ENCODE measurements around the gene TMEM72.

Gene TMEM72

DNA sequence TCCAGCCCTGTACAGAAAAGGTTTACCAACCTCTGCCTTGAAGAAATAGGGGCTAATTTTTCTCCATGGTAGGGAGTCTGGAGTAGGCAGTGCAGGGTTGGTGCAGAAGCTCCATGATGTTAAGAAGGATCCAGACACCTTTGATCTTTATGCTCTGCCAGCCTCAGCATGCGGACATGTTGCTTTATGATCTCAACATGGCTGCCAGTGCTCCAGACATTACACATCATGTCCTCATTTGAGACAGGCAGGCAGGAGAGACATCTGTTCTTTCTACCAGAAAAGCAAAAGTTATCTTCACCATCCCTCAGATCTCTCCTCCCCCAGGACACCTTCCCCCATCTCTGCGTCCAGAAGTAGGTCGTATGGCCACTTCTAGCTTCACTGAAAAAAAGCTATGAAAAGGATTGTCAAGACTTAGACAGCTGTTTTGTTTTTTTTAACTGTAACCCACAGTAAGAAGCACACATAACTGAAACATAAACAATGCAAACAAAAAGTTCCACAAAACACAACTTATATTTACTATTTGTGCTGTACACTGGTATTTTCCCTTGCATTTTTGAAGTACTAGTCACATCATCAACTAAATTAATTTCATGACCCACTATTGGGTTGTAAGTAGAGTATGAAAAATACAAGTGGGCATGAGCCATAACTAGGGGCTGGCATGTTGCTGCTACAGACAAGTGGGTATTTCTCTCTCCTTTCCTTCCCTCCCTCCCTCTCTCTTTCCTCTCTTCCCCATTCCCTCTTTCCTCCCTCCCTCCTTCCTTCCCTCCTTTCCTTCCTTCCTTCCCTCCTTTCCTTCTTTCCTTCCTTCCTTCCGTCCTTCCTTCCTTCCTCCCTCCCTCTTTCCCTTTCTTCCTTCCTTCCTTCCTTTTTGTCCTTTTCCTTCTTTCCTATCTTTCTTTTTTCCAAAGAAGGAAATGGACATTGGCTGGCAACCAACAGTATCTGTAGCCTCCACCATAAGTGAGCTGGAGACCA, 45.9 kb downstream of the TMEM72 start:
- DNase-seq, result no peak

DNA sequence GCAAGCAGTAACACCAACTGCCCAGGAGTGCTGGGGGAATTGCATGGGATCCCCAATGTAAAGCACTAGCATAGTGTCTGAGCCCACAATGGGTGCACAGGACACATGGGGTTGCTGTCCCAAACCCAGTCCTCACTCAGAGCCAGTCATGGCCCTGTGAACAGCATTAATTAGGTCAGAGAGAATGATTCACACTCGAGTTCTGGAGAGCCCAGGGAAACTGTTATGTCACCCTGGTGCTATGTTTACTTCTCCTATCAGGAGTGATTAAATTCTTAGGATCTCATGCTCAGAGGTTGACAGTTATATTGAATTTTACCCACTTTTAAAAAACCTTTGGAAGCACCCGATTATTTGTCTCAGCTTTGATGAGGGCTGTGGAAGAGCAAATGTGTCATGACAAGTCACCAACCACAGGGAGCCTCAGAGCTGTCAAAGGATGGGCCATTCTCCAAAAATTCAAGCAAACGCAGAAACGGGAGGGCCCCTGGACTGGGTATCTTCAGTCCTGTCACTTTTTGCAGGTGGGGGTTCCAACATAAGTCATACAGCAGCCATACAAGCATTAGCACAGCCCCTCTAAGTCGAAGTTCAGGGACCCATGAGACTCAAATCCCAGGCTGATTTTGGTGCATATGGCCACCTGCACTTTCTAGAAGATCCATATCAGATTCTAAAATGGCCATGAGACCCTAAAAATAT, 47.2 kb downstream of the TMEM72 start:
- DNase-seq, result no peak

DNA sequence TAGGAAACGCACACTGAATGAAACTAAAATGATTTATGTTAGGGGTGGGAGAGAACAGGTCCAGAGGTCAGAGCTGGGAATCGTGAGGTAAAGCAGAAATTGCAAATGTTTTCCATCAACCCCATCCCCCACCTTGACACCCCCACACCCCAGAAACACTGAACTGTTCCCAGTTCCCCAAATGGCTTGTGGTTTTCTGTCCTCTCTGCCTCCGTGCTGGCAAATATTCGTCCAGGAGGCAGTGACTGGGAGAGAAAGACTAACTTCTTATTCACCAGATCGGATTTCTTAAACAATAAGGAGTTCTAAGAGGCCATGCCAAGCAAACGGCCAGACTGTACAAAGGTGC, 47.7 kb downstream of the TMEM72 start:
- DNase-seq, result peak; percentile 51

DNA sequence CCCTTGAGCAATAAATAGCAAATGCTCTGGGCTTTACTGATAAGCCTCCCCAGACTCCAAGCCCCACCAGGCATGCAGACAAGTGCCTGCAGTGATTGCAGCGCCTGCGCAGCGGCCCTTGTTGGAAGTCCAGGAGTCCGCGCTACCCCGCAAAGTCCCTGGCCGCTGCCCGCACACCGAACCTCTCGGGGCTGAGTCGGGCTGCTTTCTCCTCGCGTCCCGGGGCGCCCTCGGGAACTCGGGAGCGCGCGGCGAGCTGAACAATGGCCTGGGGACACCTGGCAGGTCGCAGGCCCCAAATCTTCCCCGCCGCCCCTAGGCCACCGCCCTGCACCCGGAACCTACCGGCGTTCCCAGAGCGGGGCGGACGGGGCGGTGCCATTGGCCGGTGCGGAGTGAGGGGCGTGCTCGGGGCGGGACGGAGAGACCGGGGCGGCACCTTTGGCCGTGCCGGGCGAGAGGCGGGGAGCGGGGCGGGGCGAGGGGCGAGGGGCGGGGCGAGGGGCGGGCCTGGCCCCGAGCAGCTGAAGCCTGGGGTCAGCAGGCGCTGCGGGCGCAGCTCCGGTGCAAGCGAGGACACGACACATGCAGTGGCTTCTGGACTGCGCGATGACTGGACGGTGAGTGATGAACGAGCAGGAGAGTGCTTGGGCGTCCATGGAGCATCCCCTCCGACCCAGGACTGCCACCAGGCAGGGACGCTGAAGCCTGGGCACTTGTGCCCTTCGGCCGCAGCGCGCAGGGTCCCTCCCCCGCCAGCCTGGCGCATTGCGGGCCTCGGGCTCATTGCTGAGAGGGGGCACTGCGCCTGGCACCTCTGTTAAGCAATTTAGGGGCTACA, 48.3 kb downstream of the TMEM72 start, which contains the start of gene RASSF4:
RASSF4 (plus strand) TSS at position 556 of the 841 bp plus-strand sequence. CDS start 10,401 bp downstream, outside the sequence.
- peak; percentile 61 for DNase-seq

DNA sequence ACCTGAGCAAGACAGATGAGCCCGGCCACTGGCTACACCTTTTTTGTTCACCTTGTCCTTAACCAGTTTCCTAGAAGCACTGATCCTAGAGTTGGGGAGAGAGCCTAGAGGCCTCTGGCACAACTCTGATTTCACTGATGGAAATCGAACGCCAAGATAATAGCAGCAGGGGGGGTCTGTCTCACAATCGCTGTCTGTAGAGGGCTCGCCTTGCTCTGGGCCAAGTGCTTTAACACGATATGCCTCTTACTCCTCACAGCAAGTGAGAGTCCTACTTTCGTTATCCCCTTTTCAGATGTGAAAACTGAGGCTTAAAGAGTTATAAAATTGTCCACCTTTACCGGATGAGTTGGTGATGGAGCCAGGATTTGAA, 48.9 kb downstream of the TMEM72 start:
- DNase-seq, result no peak

DNA sequence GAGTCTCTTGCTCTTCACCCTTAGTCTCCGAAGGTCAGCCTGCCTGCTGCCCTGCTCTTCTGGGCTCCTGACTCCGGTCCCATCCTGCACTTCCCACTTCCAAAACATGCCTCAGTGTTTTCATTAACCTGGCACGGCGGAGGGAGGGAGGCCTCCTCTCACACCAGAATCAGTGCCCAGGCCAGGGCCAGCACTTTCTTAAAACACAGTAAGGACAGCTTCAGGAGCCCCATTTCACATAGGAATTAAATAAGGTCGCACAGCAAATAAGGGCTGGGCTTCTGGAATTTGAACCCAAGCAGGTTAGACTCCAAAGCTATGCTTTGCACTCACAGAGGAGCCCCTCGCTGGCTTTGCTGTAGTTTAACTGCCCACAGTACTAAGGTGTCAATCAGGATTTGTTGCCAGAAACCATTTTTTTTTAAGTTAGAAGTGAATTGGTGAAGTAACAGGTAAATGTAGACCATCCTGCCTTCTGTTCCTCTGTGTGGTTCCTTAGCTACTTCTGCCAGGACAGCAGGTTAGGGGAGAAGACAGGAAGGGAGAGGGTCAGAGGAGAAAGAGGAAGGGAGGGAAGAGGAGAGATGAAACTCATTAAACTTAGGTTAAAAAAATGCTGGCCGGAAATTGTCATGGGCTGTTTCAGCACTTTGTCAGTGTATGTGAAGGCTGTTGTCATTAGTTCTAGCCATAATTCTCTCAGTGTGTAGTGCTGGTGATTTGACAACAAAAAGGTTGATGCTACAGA, 49.5 kb downstream of the TMEM72 start:
- DNase-seq, result peak; percentile 52

DNA sequence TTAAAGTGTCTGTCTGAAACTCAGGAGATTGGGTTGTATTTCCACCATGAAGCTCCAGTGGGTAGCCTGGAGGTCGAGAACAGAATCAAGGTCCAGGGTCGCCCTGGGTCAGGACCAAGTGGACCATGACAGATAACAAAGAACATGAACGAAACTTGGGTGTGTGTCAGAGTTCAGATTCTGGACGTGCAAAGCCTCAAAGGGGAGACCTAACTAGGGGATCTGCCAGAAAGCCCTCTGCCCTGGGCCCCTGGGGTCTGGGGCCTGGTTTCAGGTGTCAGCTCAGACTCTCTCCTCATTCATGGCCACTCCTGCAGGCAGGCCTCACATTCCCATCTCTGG, 50.1 kb downstream of the TMEM72 start:
- DNase-seq, result no peak

DNA sequence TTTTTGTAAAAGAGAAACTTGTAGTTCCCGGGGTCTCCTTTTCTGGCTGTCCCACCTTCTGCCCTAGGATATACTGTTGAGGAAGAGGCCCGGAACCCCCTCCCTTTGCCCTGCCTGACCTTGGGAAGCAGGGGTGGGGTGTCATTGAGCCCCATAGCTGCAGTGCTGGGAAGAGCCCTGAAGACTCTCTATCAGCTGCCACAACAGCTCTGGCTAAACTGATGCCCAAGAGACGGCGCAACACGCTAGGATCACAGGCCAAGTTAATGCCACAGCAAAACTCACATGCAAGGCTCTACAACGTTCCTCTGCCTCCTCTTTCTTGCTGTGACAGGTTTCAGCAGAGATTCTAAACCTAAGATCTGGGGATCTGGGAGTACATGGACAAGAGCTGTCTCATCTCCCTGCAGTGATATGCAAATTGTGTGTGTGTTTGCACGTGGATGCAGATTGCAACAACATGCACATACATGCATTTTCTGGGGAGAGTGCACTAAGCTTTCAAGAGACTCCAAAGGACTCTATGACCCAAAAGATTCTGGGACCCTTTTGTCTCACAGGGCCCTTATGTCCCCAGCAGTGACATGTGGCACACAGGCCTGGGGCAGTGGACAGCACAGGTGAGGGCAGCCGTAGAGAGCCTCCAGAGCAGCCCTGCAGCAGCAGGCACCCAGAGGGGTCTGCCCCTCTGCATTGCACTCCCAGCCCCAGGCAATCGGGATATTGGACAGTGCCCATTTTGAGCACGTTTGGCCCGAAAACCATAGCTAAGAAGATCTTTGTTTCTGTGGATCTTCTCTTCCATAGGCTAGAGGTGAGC, 51.0 kb downstream of the TMEM72 start:
- no peak for DNase-seq

DNA sequence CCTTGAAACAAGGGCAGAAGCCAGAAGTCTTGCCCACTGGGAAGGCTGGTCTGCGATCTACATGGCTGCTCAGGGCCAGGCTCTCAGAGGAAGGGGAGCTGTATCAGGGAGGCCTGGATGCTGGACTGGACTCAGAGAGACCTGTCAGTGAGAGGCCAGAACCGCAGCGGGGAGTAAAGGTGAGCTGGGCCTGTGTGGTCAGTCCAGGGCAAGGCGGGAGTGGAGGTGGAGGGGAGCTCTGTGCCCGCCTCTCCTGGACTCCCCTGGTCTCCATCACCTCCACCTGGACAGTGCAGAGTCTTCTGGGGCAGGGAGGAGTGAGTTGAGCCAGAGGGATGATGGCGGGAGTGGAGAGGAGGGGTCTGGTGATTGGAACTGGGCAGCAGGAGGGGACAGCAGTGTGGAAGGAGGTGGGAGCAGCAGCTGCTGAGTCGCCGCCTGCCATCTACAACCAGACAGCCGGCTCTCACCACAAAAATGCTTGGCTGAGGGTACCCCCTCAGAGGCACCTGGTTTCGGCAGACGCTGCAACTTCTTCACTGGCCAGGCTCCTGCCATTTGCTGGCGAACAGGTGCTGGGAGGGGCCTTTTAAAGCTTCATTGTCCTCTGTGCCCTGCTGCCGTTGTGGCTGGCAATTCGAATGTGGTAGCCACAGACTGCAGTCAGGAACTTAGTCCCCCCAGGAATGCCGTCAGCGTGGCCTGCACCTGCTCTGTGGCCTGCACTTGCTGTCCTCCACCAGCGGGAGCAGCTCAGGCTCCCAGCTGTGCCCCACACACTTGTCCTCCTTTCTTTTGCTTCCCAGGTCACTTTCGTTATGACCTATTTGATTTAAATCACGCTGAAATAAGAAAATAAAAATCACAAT, 52.0 kb downstream of the TMEM72 start:
- peak; percentile 58 for DNase-seq

DNA sequence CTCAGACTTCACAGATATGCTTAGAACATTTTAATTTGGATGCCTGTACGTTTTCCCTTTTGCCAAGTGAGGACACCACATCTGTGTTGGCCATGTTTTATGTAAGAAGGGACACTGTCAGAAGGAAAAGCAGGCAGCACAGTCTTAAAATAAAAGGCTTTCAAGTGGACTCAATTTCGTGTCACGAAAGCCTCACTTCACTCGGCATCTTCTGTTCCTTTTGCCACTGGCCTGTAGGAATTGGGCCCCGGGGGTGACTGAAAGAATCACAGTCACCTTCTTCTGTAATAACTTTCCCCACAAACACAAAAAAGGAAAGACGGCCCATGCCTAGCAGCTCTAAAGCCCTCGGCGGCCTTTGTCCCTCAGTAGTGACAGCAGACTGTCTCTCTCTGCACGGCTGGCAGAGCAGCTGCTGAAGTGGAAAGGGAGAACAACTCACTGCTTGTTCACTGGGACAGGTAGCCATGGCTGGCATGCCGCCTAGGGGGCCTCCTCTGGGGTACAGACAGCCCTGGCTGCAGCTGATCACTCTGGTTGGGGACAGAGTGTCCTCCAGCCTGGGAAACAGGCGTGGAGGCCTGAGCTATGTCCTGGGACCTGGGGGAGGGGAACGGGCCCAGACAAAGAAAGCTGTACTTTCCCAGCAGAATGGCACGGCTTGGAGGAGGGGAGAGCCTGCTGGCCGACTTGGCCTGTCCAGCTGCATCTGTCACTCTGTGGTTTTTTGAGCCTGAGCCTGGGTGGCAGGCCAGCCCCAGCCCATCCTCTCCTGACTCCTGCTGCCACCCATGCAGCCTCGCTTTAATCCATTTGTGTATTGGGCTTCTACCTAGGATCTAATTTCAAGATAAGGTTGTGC, 52.9 kb downstream of the TMEM72 start:
- DNase-seq, result no peak

DNA sequence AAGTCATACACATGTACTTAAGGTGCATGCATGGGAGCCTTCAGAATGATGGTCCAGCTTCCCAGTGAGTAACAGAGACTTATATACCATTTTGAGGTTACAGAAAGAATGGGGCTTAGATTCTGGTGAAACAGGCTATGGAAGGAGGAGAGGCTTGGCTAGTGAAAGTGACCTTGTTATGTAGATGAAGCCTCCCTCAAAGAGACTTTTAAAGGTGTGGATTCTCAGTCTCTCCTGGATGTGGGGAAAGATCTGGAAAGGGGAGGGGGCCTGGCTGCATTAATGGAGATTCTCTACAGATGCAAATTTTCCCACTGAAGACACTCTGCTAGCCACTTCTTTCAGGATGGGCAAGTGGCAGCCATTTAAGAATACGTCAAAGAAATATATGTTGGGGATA, 54.0 kb downstream of the TMEM72 start:
- no peak for DNase-seq

DNA sequence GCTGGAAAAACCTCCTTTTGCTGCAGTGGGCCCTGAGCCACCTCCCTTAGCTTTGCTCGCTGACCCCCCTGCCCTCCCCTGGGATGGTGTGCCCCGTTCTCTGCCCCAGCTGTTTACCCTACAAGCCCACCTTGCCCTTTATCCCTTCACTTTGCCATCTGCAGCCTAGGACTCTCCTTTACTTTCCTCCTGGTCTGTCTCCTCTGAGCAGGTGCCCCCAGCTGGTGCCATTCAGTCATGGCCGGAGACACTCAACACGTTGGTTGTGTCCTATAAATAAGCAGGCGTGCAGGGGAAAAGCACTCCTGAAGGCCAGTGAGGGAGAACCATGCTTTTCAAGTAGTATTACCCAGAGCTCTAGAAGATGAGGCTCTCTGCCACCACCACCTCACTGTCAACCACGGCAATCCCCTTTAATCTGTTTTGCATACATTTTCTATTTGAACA, 54.5 kb downstream of the TMEM72 start:
- DNase-seq, result no peak

DNA sequence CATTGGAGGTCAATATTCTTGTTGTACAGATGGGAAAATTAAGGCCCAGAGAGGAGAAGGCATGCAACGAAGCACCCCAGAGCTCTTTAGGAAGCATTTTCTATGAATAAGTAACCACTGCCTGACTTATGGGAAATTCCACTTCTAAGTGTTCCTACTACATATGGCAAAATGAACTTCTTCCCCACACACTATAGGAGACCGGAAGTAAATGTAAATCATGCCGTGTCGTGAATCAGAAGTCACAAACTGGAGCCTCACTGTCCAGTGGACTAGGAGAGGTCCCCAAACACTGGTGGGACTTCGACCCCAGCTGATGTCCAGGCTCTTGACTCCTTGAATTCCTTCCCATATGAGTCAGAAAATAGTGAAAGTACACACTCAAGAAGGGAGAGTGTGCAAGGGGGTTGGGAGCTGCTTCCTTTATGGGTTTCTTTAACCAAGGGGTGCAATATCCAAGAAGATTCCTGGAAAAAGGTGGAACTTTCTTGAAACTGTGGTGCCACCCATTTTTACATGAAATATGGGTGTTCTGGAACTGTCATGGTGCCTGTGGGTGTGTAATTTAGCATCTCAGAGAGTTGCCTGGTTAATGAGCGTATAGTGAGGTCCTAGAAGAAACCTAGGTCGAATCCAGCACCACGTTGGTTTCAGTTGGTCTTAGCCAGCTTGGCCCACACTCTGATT, 55.1 kb downstream of the TMEM72 start:
- DNase-seq, result no peak

DNA sequence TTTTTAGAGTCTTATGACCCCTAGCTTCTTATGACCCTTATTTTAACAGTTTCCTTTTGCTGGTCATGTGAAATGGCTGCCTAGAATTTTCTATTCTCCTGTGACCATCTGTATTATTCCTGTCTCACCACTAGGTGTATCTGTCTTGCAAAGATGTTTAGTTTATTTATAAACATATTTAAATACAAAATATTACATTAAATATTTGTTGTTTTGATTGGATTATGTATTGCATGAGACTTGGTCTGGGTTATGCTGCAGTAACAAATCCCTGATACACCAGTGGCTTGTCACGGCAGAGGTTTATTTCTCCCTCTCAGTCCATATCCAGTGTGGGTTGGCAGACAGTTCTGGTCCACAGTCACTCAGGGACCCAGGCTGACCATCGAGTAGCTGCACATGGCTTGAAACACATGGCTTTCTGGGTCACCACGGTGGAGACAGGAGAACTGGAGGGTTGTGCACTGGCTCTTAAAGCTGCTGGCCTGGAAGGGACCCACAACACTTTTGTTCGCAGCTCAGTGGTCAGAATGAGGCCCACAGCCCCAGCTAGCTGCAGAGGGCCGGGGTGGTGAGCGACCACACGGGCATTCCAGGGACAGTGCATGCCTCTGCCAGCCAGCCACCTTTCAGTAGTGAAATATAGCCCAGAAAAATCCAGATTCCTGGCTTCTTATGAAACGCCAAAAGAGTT, 55.8 kb downstream of the TMEM72 start:
- DNase-seq, result no peak

DNA sequence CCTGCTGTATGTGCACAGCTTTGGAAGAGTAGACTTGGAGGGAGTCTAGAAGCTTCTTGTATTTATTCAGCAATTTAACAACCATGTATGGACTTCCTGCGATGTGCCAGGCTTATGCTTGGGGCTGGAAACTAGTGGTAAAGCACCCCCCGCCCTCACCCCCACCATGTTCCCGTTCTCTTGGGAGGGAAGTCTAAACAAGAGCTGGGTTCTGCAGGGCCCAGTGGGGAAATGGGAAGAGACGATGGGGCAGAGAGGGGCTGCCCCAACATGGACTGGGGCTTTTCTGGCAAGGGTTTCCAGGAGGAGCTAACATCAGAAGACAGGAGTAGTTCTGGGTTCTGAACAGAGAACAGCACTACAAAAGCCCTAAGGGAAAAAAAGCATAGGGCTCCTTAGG, 56.5 kb downstream of the TMEM72 start:
- peak; percentile 51 for DNase-seq

DNA sequence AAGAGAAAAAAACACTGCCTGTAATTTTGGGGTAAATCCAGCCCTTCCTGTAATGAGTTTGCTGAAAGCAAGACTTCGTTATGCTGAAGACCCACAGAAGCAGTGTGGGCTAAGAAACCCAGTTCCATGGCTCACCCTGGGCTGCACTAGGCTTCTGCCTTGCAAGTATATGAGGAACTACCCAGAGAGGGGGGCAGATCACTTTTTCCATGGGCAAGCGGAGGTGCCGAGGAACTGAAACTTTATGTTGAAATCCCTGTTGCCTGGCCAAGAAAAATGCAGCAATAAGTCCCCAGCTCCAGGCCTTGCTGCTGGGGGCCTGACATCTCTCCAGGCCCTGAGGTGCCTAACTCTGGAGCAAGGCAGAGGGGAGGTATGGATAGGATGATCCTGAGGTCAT, 57.0 kb downstream of the TMEM72 start:
- DNase-seq, result peak; percentile 98

DNA sequence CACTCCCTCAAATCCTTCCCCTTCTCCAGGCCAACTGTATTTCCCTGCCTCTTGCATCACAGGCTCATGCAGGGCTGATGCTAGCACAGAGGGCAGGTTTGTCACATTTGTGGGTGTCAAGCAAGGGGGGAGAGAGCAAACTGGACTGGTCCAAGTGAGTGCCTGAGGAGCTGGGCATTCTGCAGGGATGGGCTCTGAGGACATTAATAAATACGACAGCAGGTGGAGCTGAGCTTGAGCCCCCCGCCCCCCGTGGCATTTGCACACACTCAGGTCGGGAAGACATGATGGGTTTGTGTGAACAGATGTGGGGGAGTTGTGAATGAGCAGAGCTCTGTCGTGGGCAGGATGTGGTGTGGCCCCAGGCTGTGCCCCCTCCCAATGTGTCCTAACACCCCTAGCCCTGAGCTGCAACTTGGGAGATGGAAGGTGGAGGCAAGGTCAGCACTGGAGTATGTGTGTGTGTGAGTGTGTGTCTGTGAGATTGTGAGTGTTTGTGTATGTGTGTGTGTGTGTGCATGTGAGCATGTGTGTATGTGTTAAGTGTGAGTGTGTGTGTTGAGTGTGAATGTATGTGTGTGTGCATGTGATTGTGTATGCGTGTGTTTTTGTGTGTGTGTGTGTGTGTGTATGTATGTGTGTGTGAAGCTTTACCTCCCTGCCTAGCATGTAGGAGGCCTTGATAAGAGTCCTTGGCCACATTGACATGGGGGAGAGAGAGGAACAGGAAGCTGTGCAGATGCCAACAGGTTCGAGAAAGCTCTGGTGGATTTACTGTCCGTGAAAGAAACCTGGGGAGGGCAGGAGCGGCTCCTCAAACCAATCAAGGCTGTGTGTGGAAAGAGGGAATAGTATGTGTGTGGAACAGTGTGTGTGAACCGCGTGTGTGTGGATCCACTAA, 57.6 kb downstream of the TMEM72 start:
- peak; percentile 84 for DNase-seq

Measured in GF-D8 (cell line).